HCT116 (cell line): ENCODE data around the gene ERAL1. TPM values are rescaled to one million over a fixed set of nuclear protein-coding genes. Genes with fewer than 3 reads are reported as not detected.

Experiments
- ATAC-seq: fragments of 200-7000 bp; cut with Tn5 transposase; 2 replicates; pipeline ENCODE4 v1.9.1; 2020; ENCODE audit warnings: mild to moderate bottlenecking, moderate library complexity
- BruUV-seq: library from RNA; stranded (reverse); fragments of 400-500 nt; replicated peaks from 2 replicates; lab custom pipeline; 2021; lab: Mats Ljungman, UMichigan
- CTCF ChIA-PET: fragments of 300-600 bp; sonication (Branson Sonifier 250); formaldehyde crosslinking; loops from one replicate; lab custom pipeline; 2021; ENCODE audit warnings: antibody characterized with exemption; lab: Charles Lee
- POLR2A ChIA-PET: fragments of 300-600, 350-600 bp; sonication (Branson Sonifier 250); formaldehyde crosslinking; loops from one replicate; lab custom pipeline; 2021; ENCODE audit warnings: antibody characterized with exemption; lab: Charles Lee
- RAD21 ChIA-PET, 2 experiments: fragments of 300-600 bp; sonication (Branson Sonifier 250); formaldehyde crosslinking; loops; one replicate each; lab custom pipeline; 2023; ENCODE audit warnings: low total read pairs in 2 of 2; ENCODE audit not compliant: uncharacterized antibody in 2 of 2, unreplicated experiment in 2 of 2, low non-redundant PET in 1 of 2; lab: Charles Lee
- DNase-seq: peaks from one replicate; pipeline ENCODE4 v3.0.0-alpha.2; 2010; ENCODE audit warnings: low read depth, low spot score
- H2AFZ ChIP-seq: fragments of 200-600 bp; shearing (Covaris generic), sonication (generic); 2 replicates; pipeline ENCODE4 v1.6.1; 2017; ENCODE audit warnings: low read depth, mixed run types, mixed read lengths, antibody characterized with exemption, low read length; ENCODE audit not compliant: poor library complexity, severe bottlenecking
- H3K27ac ChIP-seq: 2 replicates; pipeline ENCODE4 v1.5.1; 2012; ENCODE audit warnings: low read depth, low read length
- H3K27me3 ChIP-seq: fragments of 200-600 bp; sonication (generic); 2 replicates; pipeline ENCODE4 v1.6.1; 2016; ENCODE audit warnings: mixed run types, low read length, mixed read lengths; ENCODE audit not compliant: insufficient read depth
- H3K36me3 ChIP-seq, 2 experiments: fragments of 200-500 bp in 1 of 2; fragments of 200-600 bp in 1 of 2; sonication (Bioruptor generic) in 1 of 2; sonication (generic) in 1 of 2; 2 replicates each; pipeline versions ENCODE4 v1.5.1 to v1.6.1; 2014 to 2016; ENCODE audit warnings: low read length in 2 of 2, inconsistent platforms in 1 of 2, mixed read lengths in 1 of 2, mixed run types in 1 of 2; ENCODE audit not compliant: insufficient read depth in 2 of 2, control insufficient read depth in 1 of 2
- H3K4me1 ChIP-seq, 2 experiments: fragments of 200-600 bp in 1 of 2; sonication (generic) in 1 of 2; 2 replicates each; pipeline versions ENCODE4 v1.5.1 to v1.6.1; 2012 to 2017; ENCODE audit warnings: low read length in 2 of 2, inconsistent platforms in 1 of 2, mild to moderate bottlenecking in 1 of 2, mixed read lengths in 1 of 2, mixed run types in 1 of 2, moderate library complexity in 1 of 2; ENCODE audit not compliant: insufficient read depth in 2 of 2, control insufficient read depth in 1 of 2
- H3K4me2 ChIP-seq: fragments of 200-600 bp; sonication (generic); 2 replicates; pipeline ENCODE4 v1.6.1; 2017; ENCODE audit warnings: mixed run types, low read length, mixed read lengths
- H3K4me3 ChIP-seq, 2 experiments: fragments of 200-600 bp in 1 of 2; sonication (generic) in 1 of 2; replicated peaks in 1 of 2; 2 replicates each; pipeline ENCODE4 v1.5.1; 2011 to 2016; ENCODE audit warnings: low read length in 2 of 2, control low read depth in 1 of 2, low read depth in 1 of 2, mild to moderate bottlenecking in 1 of 2, mixed read lengths in 1 of 2, mixed run types in 1 of 2
- H3K79me2 ChIP-seq: fragments of 200-600 bp; sonication (generic); 2 replicates; pipeline ENCODE4 v1.6.1; 2017; ENCODE audit warnings: mild to moderate bottlenecking, mixed run types, low read length, moderate library complexity, mixed read lengths; ENCODE audit not compliant: insufficient read depth
- H3K9ac ChIP-seq: fragments of 200-600 bp; sonication (generic); 2 replicates; pipeline ENCODE4 v1.6.1; 2016; ENCODE audit warnings: low read length, mixed read lengths
- H3K9me2 ChIP-seq: fragments of 200-600 bp; sonication (generic), shearing (Covaris generic); 2 replicates; pipeline ENCODE4 v1.6.1; 2017; ENCODE audit warnings: mixed run types, mild to moderate bottlenecking, moderate library complexity; ENCODE audit not compliant: insufficient read depth
- H3K9me3 ChIP-seq, 2 experiments: fragments of 200-500 bp in 1 of 2; fragments of 200-600 bp in 1 of 2; sonication (Bioruptor generic) in 1 of 2; sonication (generic) in 1 of 2; 2 replicates each; pipeline ENCODE4 v1.6.1; 2014 to 2017; ENCODE audit warnings: low read length in 2 of 2, mixed read lengths in 2 of 2, inconsistent platforms in 1 of 2, low read depth in 1 of 2, mild to moderate bottlenecking in 1 of 2, mixed run types in 1 of 2, moderate library complexity in 1 of 2; ENCODE audit not compliant: control insufficient read depth in 1 of 2, insufficient read depth in 1 of 2
- H4K20me1 ChIP-seq: fragments of 200-600 bp; sonication (generic), shearing (Covaris generic); 2 replicates; pipeline ENCODE4 v1.6.1; 2017; ENCODE audit warnings: mixed run types, mild to moderate bottlenecking, moderate library complexity; ENCODE audit not compliant: insufficient read depth
- EGR1 ChIP-seq: IDR thresholded peaks from 2 replicates; pipeline ENCODE4 v1.6.1; 2012; ENCODE audit warnings: low read depth
- ELF1 ChIP-seq: IDR thresholded peaks from 2 replicates; pipeline ENCODE4 v1.6.1; 2012; ENCODE audit warnings: low read depth, borderline replicate concordance
- EZH2 ChIP-seq: fragments of 200-600 bp; sonication (generic); IDR thresholded peaks from 2 replicates; pipeline ENCODE4 v1.6.1; 2017; ENCODE audit warnings: antibody characterized with exemption, mixed run types
- EZH2phosphoT487 ChIP-seq: fragments of 200-600 bp; IDR thresholded peaks from 2 replicates; pipeline ENCODE4 v1.6.1; 2018; ENCODE audit warnings: antibody characterized with exemption, borderline replicate concordance
- FOSL1 ChIP-seq: IDR thresholded peaks from 2 replicates; pipeline ENCODE4 v1.6.1; 2012; ENCODE audit warnings: low read depth
- JUND ChIP-seq: IDR thresholded peaks from 2 replicates; pipeline ENCODE4 v1.6.1; 2012
- POLR2A ChIP-seq: IDR thresholded peaks from 2 replicates; pipeline ENCODE4 v1.7.0; 2011; ENCODE audit warnings: borderline replicate concordance; ENCODE audit not compliant: insufficient read depth, insufficient read length; ENCODE audit errors: extremely low read depth
- RAD21 ChIP-seq: IDR thresholded peaks from 2 replicates; pipeline ENCODE4 v1.6.1; 2012; ENCODE audit warnings: low read depth, mild to moderate bottlenecking
- REST ChIP-seq: IDR thresholded peaks from 2 replicates; pipeline ENCODE4 v1.6.1; 2012; ENCODE audit warnings: low read depth
- SIN3A ChIP-seq: IDR thresholded peaks from 2 replicates; pipeline ENCODE4 v1.6.1; 2012; ENCODE audit warnings: low read depth
- SP1 ChIP-seq: IDR thresholded peaks from 2 replicates; pipeline ENCODE4 v1.6.1; 2012; ENCODE audit warnings: low read depth
- YY1 ChIP-seq: IDR thresholded peaks from 2 replicates; pipeline ENCODE4 v1.6.1; 2011; ENCODE audit warnings: low read length, low read depth, moderate library complexity, mild to moderate bottlenecking; ENCODE audit not compliant: insufficient replicate concordance; ENCODE audit errors: extremely low read depth
- ZNF274 ChIP-seq: fragments of 200-500 bp; sonication (Bioruptor generic); IDR thresholded peaks from 2 replicates; pipeline ENCODE4 v1.6.1; 2014; ENCODE audit warnings: mild to moderate bottlenecking, low read depth, low read length, inconsistent platforms
- intact Hi-C: fragments of 100-400 bp; cut with micrococcal nuclease; formaldehyde crosslinking; loops from 2 replicates; pipeline ENCODE4 v1.10.0; 2022
- total RNA-seq: library from RNA; stranded (reverse); gene quantifications from one replicate; pipeline ENCODE4 v1.2.1, GENCODE V29; 2021; ENCODE audit not compliant: unreplicated experiment
- TF ChIP-seq, protein P1 (sequence below): IDR thresholded peaks from 2 replicates; pipeline ENCODE4 v1.6.1; 2011; ENCODE audit warnings: mild to moderate bottlenecking, low read length, moderate library complexity; ENCODE audit not compliant: insufficient replicate concordance; ENCODE audit errors: extremely low read depth

The ERAL1 gene
- total RNA-seq, 1 experiment from 2014 or later, result 52.0 TPM

GRCh38 chr17:28816540-28816939 lies 38.3 kb upstream of the ERAL1 start:
- no peak overlapping the region for H3K4me3 ChIP-seq
- no TSS peak for BruUV-seq
- peaks cover 12 to 13% of the 10 kb centered on the region in 2 experiments; a peak in 3 of 4 replicates for H3K4me1 ChIP-seq
- no peaks in the 10 kb centered on the region for H3K9me2 ChIP-seq
- RAD21 ChIA-PET, result no interaction called here
- H4K20me1 ChIP-seq, result 0 out of 2 replicates have a peak, but pooled peaks cover 4% of the 10 kb centered on the region
- no peaks in the 10 kb centered on the region for H3K27me3 ChIP-seq
- no peak for ATAC-seq
- H3K9me3 ChIP-seq, result no peaks in the 10 kb centered on the region
- H3K4me2 ChIP-seq, result no peak overlapping the region
- CTCF ChIA-PET, result no interaction called here
- peaks cover 66% of the 10 kb centered on the region for H3K79me2 ChIP-seq
- POLR2A ChIA-PET, result no interaction called here
- intact Hi-C loops, result no loop called here
- no peak overlapping the region for H2AFZ ChIP-seq
- no peak overlapping the region for H3K27ac ChIP-seq
- DNase-seq, result no peak
- H3K36me3 ChIP-seq, result no peaks in the 10 kb centered on the region
- H3K9ac ChIP-seq, result no peak overlapping the region
- TF ChIP-seq YY1 (no peak), FOSL1 (no peak), POLR2A (no peak), SP1 (no peak), EZH2 (no peak), JUND (no peak), ZNF274 (no peak), ELF1 (no peak), EZH2phosphoT487 (no peak), REST (no peak), EGR1 (no peak), SIN3A (no peak), RAD21 (no peak)
- TF ChIP-seq, protein P1, sequence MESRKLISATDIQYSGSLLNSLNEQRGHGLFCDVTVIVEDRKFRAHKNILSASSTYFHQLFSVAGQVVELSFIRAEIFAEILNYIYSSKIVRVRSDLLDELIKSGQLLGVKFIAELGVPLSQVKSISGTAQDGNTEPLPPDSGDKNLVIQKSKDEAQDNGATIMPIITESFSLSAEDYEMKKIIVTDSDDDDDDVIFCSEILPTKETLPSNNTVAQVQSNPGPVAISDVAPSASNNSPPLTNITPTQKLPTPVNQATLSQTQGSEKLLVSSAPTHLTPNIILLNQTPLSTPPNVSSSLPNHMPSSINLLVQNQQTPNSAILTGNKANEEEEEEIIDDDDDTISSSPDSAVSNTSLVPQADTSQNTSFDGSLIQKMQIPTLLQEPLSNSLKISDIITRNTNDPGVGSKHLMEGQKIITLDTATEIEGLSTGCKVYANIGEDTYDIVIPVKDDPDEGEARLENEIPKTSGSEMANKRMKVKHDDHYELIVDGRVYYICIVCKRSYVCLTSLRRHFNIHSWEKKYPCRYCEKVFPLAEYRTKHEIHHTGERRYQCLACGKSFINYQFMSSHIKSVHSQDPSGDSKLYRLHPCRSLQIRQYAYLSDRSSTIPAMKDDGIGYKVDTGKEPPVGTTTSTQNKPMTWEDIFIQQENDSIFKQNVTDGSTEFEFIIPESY, result no peak
- TF ChIP-seq, all 23 proteins: peak for 0
